KG1 (cell line): ENCODE measurements around the gene LRRC18.

ENCODE experiments used
- DNase-seq: peaks from one replicate; lab custom pipeline; 2025; lab: John Stamatoyannopoulos, UW

LRRC18 gene

DNA sequence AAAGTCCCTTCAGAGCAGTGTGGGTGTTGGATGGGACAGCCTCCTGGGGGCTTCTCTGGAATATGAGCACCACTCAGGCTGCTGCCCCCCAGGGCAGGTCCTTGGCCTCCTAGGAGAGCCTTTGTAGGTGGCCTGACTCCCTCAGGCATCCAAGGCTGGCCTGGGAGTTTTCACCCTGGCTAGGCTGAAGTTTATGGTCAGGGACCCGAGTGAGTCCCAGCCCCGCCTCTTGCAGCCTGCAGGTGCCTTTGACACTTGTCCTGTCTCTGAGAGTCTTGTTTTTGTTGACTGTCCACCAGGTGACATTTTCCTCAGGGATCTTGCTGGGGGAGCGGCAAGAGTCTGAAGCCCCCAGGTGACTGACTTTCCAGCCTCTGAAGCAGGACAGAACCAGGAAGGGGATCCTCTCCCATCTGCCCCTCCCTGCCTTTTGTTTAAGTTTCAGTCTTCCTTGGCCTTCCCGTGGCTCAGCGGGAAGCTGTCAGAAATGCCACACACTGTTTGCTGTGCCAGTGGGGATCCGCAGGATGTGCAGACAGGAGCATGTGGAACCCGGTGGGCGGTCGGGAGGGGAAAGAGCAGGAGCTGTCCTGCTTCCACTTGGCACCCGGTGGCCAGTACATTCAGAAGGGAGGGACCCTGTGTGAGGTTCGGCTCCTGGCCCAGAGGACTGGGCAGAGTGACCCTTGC, 59.5 kb downstream of the LRRC18 start:
- no peak for DNase-seq

DNA sequence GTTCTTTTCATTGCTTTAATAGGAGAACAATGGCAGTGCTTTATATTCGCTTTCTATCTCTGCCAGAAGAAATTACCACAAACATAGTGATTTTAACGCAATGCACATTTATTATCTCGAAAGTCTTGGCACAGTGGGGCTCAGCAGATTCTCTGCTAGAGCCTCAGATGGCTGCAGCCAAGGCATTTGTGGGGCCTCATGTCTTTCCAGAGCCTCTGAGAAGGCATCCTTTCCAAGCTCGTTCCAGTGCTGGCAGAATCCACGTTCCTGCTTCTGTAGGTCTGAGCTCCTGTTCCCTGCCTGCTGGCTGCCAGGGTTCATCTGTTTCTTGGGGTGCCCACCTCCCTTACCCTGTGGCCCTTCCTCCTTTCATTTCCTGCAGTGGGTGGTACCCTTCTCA, 60.2 kb downstream of the LRRC18 start:
- no peak for DNase-seq

DNA sequence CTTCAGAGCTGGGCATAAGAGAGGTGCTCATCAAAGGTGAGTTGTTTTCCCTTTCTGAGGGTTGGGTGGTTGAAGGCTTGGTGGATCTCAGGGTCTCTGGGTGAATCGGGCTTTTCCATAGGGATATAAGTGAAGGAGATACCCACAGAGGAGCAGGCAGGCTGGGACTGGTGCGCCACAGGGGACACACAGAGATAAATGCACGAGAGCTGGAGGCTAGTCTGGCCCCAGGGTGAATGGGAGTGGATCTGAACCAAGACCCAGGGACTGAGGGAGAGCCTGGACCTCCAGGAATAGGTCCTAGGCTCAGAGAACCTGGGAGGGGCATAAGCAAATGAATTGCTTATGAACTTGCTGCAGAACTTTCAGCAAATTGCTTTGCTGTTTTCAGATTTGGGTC, 61.5 kb downstream of the LRRC18 start:
- DNase-seq, result no peak

DNA sequence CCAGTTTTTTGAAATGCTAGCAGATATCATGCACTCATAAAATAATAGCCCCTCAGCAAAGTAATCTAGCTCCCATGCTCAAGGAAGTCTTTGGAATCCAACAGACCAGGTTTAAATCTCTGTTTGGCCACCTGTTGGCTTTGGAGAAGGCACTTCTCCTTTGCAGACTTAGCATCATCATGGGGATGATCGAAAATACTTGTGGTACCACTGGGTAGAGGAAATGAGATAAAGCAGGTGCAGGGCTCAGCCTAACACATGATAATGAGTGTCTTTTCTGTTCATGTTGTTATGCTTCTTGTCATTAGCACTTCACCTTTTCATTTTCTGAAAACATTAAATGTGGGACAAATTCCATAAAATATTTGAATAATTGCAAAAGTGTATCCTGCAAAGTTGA, 67.4 kb downstream of the LRRC18 start:
- no peak for DNase-seq
